ENCODE results near the gene ADGRL3. TPM values are rescaled to one million over a fixed set of nuclear protein-coding genes. Genes with fewer than 3 reads are reported as not detected.

Gene ADGRL3
- total RNA-seq, 3 donors from 2014 or later (not counting 1 experiment from before 2014, with no cell fraction given) = not detected

GRCh38 chr4:61921920-61922319 is 721.8 kb downstream of the ADGRL3 start:
- no peak overlapping the region for H3K4me3 ChIP-seq (ENCODE audit: low read length)
- Mint-ChIP-seq H3K36me3 (no peaks in the 10 kb centered on the region), H3K4me3 (no peak overlapping the region), H3K9me3 (peaks cover 10 to 15% of the 10 kb centered on the region in 2 donors), H3K27ac (no peak overlapping the region), H3K4me1 (no peaks in the 10 kb centered on the region), H3K27me3 (ENCODE audit: low read depth in 2 of 2) (no peaks in the 10 kb centered on the region)
- TF ChIP-seq, protein P1, sequence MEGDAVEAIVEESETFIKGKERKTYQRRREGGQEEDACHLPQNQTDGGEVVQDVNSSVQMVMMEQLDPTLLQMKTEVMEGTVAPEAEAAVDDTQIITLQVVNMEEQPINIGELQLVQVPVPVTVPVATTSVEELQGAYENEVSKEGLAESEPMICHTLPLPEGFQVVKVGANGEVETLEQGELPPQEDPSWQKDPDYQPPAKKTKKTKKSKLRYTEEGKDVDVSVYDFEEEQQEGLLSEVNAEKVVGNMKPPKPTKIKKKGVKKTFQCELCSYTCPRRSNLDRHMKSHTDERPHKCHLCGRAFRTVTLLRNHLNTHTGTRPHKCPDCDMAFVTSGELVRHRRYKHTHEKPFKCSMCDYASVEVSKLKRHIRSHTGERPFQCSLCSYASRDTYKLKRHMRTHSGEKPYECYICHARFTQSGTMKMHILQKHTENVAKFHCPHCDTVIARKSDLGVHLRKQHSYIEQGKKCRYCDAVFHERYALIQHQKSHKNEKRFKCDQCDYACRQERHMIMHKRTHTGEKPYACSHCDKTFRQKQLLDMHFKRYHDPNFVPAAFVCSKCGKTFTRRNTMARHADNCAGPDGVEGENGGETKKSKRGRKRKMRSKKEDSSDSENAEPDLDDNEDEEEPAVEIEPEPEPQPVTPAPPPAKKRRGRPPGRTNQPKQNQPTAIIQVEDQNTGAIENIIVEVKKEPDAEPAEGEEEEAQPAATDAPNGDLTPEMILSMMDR (IDR thresholded peaks at IDR 0.05) = no peak
- intact Hi-C loops (cut with micrococcal nuclease) = no loop called here
- no peak overlapping the region for H3K27ac ChIP-seq (ENCODE audit: low read length)
- WGBS (ENCODE audit: insufficient coverage) = no CpG with 5 or more reads among the region's 2 CpGs
- ATAC-seq = no peak
- no peaks in the 10 kb centered on the region for H3K9me3 ChIP-seq (ENCODE audit: control insufficient read depth, insufficient read depth, low read length)
- no peaks in the 10 kb centered on the region for H3K36me3 ChIP-seq (ENCODE audit: control insufficient read depth, insufficient read depth, low read length)
- no peaks in the 10 kb centered on the region for H3K27me3 ChIP-seq (ENCODE audit: control insufficient read depth, insufficient read depth, low read length)
- H3K4me1 ChIP-seq (ENCODE audit: control insufficient read depth, insufficient read depth, low read length) = no peaks in the 10 kb centered on the region
- no peak for DNase-seq

DNA sequence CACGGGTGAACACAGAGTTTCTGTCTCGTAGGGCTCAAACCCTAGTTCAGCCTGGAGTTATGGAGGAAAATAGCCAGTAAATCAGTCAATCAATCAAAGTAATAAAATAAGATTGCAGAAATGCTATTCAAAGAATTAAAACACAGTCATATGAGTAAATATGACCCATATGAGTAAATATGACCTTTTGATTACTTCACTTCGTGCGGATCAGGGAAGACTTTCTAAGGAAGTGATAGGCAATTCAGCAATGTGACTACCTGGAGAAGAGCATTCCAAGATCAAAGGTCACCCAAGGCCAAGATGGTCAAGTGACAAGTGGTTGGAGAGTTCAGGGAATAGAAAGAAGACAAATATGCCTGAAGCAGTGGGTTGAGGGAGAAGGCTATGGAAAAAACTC is 722.6 kb downstream of the ADGRL3 start:
- Histone ChIP-seq H3K4me1 (ENCODE audit: control insufficient read depth, insufficient read depth, low read length) (no peaks in the 10 kb centered on the region), H3K9me3 (ENCODE audit: control insufficient read depth, insufficient read depth, low read length) (no peaks in the 10 kb centered on the region), H3K36me3 (ENCODE audit: control insufficient read depth, insufficient read depth, low read length) (no peaks in the 10 kb centered on the region), H3K27ac (ENCODE audit: low read length) (no peak overlapping the region), H3K27me3 (ENCODE audit: control insufficient read depth, insufficient read depth, low read length) (no peaks in the 10 kb centered on the region), H3K4me3 (ENCODE audit: low read length) (no peak overlapping the region)
- no peak for ATAC-seq
- no peaks in the 10 kb centered on the region for H3K4me1 Mint-ChIP-seq
- 92% methylated on average over 4 of the region's 4 CpGs for WGBS (ENCODE audit: insufficient coverage)
- no peak overlapping the region for H3K4me3 Mint-ChIP-seq
- H3K27me3 Mint-ChIP-seq (ENCODE audit: low read depth in 2 of 2) = no peaks in the 10 kb centered on the region
- no peak for DNase-seq
- no peak overlapping the region for H3K27ac Mint-ChIP-seq
- H3K36me3 Mint-ChIP-seq = no peaks in the 10 kb centered on the region
- TF ChIP-seq, protein P1 (IDR thresholded peaks at IDR 0.05) = no peak
- H3K9me3 Mint-ChIP-seq = peaks cover 8 to 15% of the 10 kb centered on the region in 2 donors
- intact Hi-C loops (cut with micrococcal nuclease) = no loop called here

DNA sequence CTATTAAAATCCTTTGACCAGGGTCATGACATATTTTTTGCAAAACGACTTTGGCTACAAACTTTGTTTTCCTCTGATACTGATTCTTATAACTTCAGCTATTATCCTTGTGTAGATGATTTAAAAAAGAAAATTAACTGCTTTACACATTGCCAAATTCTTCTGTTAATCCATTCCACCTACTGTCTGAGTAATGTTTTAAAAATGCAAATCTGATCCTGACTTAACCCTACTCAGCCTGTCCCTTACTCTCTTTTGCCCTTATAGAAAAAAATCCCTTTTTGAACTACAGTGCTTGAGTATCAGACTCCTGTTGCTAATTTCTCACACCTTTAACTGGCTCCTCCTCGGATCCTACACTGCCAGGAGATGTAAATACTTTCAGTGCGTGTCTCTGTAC is 723.1 kb downstream of the ADGRL3 start:
- Mint-ChIP-seq H3K4me1 (no peaks in the 10 kb centered on the region), H3K36me3 (no peaks in the 10 kb centered on the region), H3K9me3 (peaks cover 5 to 12% of the 10 kb centered on the region in 2 donors), H3K27ac (no peak overlapping the region), H3K27me3 (ENCODE audit: low read depth in 2 of 2) (no peaks in the 10 kb centered on the region), H3K4me3 (no peak overlapping the region)
- Histone ChIP-seq H3K4me1 (ENCODE audit: control insufficient read depth, insufficient read depth, low read length) (no peaks in the 10 kb centered on the region), H3K9me3 (ENCODE audit: control insufficient read depth, insufficient read depth, low read length) (no peaks in the 10 kb centered on the region), H3K36me3 (ENCODE audit: control insufficient read depth, insufficient read depth, low read length) (no peaks in the 10 kb centered on the region), H3K27ac (ENCODE audit: low read length) (no peak overlapping the region), H3K4me3 (ENCODE audit: low read length) (no peak overlapping the region), H3K27me3 (ENCODE audit: control insufficient read depth, insufficient read depth, low read length) (no peaks in the 10 kb centered on the region)
- TF ChIP-seq, protein P1 (IDR thresholded peaks at IDR 0.05) = no peak
- DNase-seq = no peak
- intact Hi-C loops (cut with micrococcal nuclease) = no loop called here
- no peak for ATAC-seq
- WGBS (ENCODE audit: insufficient coverage) = 59% methylated on average over 3 of the region's 3 CpGs

DNA sequence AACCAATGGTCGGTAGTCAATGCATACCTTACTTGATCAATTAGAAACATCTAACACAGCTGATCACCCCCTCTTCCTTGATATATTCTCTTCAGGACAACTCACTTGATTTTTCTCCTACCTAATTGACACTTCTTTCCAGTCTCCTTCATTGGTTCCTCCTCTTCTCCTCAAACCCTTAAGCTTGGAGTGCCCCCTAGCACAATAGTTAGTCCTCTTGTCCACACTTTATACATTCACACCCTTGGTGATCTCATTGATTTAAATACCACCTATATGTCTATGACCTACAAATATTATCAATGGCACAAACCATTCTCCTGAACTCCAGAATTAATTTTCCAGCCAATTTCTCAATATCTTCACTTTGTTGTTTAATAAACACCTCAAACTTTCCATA is 724.0 kb downstream of the ADGRL3 start:
- DNase-seq (no peak), ATAC-seq (no peak)
- 78% methylated on average over 1 of the region's 1 CpG for WGBS (ENCODE audit: insufficient coverage)
- Histone ChIP-seq H3K9me3 (ENCODE audit: control insufficient read depth, insufficient read depth, low read length) (no peaks in the 10 kb centered on the region), H3K4me3 (ENCODE audit: low read length) (no peak overlapping the region), H3K27me3 (ENCODE audit: control insufficient read depth, insufficient read depth, low read length) (no peaks in the 10 kb centered on the region), H3K36me3 (ENCODE audit: control insufficient read depth, insufficient read depth, low read length) (no peaks in the 10 kb centered on the region), H3K27ac (ENCODE audit: low read length) (no peak overlapping the region), H3K4me1 (ENCODE audit: control insufficient read depth, insufficient read depth, low read length) (no peaks in the 10 kb centered on the region)
- Mint-ChIP-seq H3K27me3 (ENCODE audit: low read depth in 2 of 2) (no peaks in the 10 kb centered on the region), H3K27ac (no peak overlapping the region), H3K4me1 (no peaks in the 10 kb centered on the region), H3K36me3 (no peaks in the 10 kb centered on the region), H3K4me3 (no peak overlapping the region), H3K9me3 (peaks cover 3 to 9% of the 10 kb centered on the region in 2 donors)
- TF ChIP-seq, protein P1 (IDR thresholded peaks at IDR 0.05) = no peak
- intact Hi-C loops (cut with micrococcal nuclease) = no loop called here
